Kidney (tissue), 14 donors: ENCODE measurements around the gene PLAGL1. TPM values are rescaled to one million over a fixed set of nuclear protein-coding genes. Genes with fewer than 3 reads are reported as not detected.

Source experiments
- DNase-seq, 5 donors: peaks; one replicate each; pipeline ENCODE4 v3.0.0-alpha.2; 2013 to 2020
- FAIRE-seq: peaks from 2 replicates; lab custom pipeline; 2012; peaks lifted over from hg19 to GRCh38; lab: Jason Lieb, UNC
- H3K27ac ChIP-seq, 2 donors: one replicate each; pipeline ENCODE4 v1.7.0; 2013; ENCODE audit warnings: low read depth in 2 of 2, low read length in 2 of 2, inconsistent platforms in 1 of 2
- H3K27me3 ChIP-seq: one replicate; pipeline ENCODE4 v1.7.1; 2013; ENCODE audit warnings: low read length, inconsistent platforms; ENCODE audit not compliant: control insufficient read depth, insufficient read depth
- H3K36me3 ChIP-seq, 3 donors: one replicate each; pipeline versions ENCODE4 v1.7.0 to v1.7.1; 2013; ENCODE audit warnings: low read length in 3 of 3, control low read depth in 1 of 3, inconsistent platforms in 1 of 3; ENCODE audit not compliant: insufficient read depth in 3 of 3, control insufficient read depth in 2 of 3
- H3K4me1 ChIP-seq, 3 donors: one replicate each; pipeline versions ENCODE4 v1.7.0 to v1.7.1; 2013; ENCODE audit warnings: low read length in 3 of 3, inconsistent platforms in 1 of 3, low read depth in 1 of 3; ENCODE audit not compliant: control insufficient read depth in 2 of 3, insufficient read depth in 2 of 3
- H3K4me3 ChIP-seq, 3 donors: one replicate each; pipeline versions ENCODE4 v1.7.0 to v1.8.1; 2013; ENCODE audit warnings: low read length in 3 of 3, control low read depth in 1 of 3, inconsistent platforms in 1 of 3
- H3K9ac ChIP-seq, 3 donors: one replicate each; pipeline versions ENCODE4 v1.7.0 to v1.7.1; 2013; ENCODE audit warnings: low read length in 3 of 3, control low read depth in 1 of 3, inconsistent platforms in 1 of 3
- H3K9me3 ChIP-seq, 3 donors: one replicate each; pipeline versions ENCODE4 v1.7.0 to v1.7.1; 2013; ENCODE audit warnings: low read length in 3 of 3, control low read depth in 1 of 3, inconsistent platforms in 1 of 3; ENCODE audit not compliant: control insufficient read depth in 2 of 3, insufficient read depth in 1 of 3
- intact Hi-C: fragments of 100-400 bp; cut with DNase I; formaldehyde crosslinking; loops from one replicate; pipeline ENCODE4 v1.11.1; 2022
- polyA plus RNA-seq: library from polyadenylated mRNA; stranded (reverse); fragments of 350-450 nt; fragmentation: Illumina TruSeq; extraction: RNeasy Lipid Tissue Mini Kit (QIAGEN cat#74804); gene quantifications from one replicate; pipeline ENCODE4 v1.2.3, GENCODE V29; 2014; ENCODE audit warnings: low read depth, low replicate concordance; ENCODE audit not compliant: insufficient read depth
- total RNA-seq: library from RNA; stranded (reverse); fragmentation: NEBNext Ultra II Directional; extraction: Animal tissue kit (Norgen Biotek cat#: 25700); gene quantifications from one replicate; pipeline ENCODE4 v1.2.1, GENCODE V29; 2021
- TF ChIP-seq, protein P1 (sequence below): IDR thresholded peaks from 3 replicates; pipeline ENCODE4 v1.5.1; 2012; ENCODE audit warnings: mild to moderate bottlenecking, moderate library complexity, borderline replicate concordance; ENCODE audit not compliant: insufficient read depth; ENCODE audit errors: extremely low read depth
- donor health status: control.
- donor health status: control.
- donor health status: control.
- donor health status: control.
- donor health status: control.
- donor health status: DM: yes; HTN: yes; CAD: no.
- donor health status: Normal renal cell carcinoma (clear cell type).

The PLAGL1 gene
- total and polyA plus RNA-seq, 2 donors from 2014 or later, result 7.1 to 23.6 TPM

DNA sequence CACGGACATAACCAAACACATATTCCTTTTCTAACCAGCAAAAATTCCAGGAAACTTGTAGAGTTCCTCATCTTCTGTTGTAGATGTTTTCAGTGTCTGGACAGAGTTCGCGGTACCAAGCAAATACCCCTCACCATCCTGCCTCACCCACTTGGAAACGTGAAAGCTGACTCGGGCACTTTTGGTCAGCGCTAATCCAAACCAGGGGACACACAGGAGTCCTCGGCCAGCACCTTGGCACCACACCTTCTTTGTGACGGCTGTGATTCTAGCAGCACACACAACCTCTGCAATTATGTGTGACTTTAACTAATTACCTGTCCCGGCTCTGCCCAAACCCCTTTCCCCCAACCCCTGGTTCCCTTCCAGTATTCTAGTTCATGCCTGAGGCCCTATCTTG lies 58.1 kb downstream of the PLAGL1 start:
- peaks cover 0 to 9% (median 2%) of the 10 kb centered on the region in 3 donors for H3K4me1 ChIP-seq
- H3K36me3 ChIP-seq, result peaks cover 0 to 7% (median 7%) of the 10 kb centered on the region in 3 donors
- H3K27ac ChIP-seq, result peak overlapping the region in 1 of 2 donors; percentile 18
- peaks cover 0 to 9% (median 0%) of the 10 kb centered on the region in 3 donors for H3K9me3 ChIP-seq
- DNase-seq (no peak), FAIRE-seq (no peak)
- intact Hi-C loops, result no loop called here
- no peaks in the 10 kb centered on the region for H3K27me3 ChIP-seq
- TF ChIP-seq, protein P1, sequence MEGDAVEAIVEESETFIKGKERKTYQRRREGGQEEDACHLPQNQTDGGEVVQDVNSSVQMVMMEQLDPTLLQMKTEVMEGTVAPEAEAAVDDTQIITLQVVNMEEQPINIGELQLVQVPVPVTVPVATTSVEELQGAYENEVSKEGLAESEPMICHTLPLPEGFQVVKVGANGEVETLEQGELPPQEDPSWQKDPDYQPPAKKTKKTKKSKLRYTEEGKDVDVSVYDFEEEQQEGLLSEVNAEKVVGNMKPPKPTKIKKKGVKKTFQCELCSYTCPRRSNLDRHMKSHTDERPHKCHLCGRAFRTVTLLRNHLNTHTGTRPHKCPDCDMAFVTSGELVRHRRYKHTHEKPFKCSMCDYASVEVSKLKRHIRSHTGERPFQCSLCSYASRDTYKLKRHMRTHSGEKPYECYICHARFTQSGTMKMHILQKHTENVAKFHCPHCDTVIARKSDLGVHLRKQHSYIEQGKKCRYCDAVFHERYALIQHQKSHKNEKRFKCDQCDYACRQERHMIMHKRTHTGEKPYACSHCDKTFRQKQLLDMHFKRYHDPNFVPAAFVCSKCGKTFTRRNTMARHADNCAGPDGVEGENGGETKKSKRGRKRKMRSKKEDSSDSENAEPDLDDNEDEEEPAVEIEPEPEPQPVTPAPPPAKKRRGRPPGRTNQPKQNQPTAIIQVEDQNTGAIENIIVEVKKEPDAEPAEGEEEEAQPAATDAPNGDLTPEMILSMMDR, result no peak
- H3K9ac ChIP-seq, result no peak overlapping the region
- peak overlapping the region in 2 of 3 donors; percentile 32 to 47 for H3K4me3 ChIP-seq

DNA sequence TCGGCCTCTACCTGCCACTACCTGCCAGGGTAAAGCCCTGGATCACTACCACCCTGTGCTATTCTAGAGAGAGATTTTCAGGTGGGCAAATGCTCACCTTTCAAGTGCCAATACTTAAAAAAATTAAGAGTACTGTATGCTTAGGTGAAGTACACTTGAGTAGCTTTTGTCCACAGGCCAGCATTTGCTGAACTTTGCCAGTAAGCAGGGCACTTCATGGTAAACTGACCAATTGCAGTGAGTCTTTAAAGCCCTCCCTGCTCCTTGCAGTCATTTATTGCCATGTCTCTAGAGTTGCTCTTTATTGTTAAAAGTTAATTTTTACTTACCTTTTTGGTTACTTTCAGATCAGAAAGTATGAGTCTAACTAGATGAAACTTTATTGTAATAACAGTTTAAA lies 58.5 kb downstream of the PLAGL1 start:
- no peak overlapping the region for H3K27ac ChIP-seq

DNA sequence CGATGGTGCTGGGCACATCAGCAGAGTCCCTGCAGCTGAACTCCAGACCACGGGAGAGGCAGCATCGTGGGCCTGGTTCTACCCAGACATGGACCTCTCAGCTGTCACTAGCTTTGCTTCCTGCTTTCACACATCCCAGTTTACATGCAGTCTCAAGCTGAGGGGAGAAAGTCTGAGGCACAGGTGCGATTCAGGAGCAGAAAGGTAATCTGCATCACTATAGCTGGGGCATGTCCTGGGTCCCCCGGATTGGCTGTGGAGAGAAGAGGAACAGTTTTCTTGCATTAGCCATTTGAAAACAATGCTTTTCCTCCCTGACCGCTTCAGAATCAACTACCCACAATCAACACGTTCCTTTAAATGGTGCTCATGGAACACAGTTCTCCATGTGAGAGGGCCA lies 59.9 kb downstream of the PLAGL1 start:
- TF ChIP-seq, protein P1, result no peak
- Histone ChIP-seq H3K4me3 (no peak overlapping the region), H3K27ac (no peak overlapping the region), H3K4me1 (peaks cover 0 to 9% (median 2%) of the 10 kb centered on the region in 3 donors), H3K9ac (no peak overlapping the region), H3K36me3 (peaks cover 0 to 7% (median 7%) of the 10 kb centered on the region in 3 donors), H3K27me3 (no peaks in the 10 kb centered on the region), H3K9me3 (peaks cover 0 to 9% (median 0%) of the 10 kb centered on the region in 3 donors)
- intact Hi-C loops, result no loop called here
- FAIRE-seq (no peak), DNase-seq (no peak)

More for the DNA sequence above, 58.5 kb downstream of the PLAGL1 start:
- intact Hi-C loops, result no loop called here
- FAIRE-seq (no peak), DNase-seq (peak in 1 of 5 donors; percentile 8)
- Histone ChIP-seq H3K9me3 (peaks cover 0 to 9% (median 0%) of the 10 kb centered on the region in 3 donors), H3K4me1 (peaks cover 0 to 9% (median 2%) of the 10 kb centered on the region in 3 donors), H3K4me3 (peak overlapping the region in 2 of 3 donors; percentile 32 to 47), H3K36me3 (peaks cover 0 to 7% (median 7%) of the 10 kb centered on the region in 3 donors), H3K27me3 (no peaks in the 10 kb centered on the region), H3K9ac (no peak overlapping the region)
- TF ChIP-seq, protein P1, result no peak
